Activated CD4-positive, alpha-beta T cell treated with anti-CD3 and anti-CD28 coated beads for 36 hours (primary cell): ENCODE results near the gene AGFG1. TPM values are rescaled to one million over a fixed set of nuclear protein-coding genes. Genes with fewer than 3 reads are reported as not detected.
A peak's percentile ranks its signal among the peaks of the same experiment; 100 is the strongest.
"Not testable (repeated sequence)": the region's sequence is repeated elsewhere in the genome, so short reads cannot be mapped to it uniquely, and the experiment has no call there.

Experiments
- ATAC-seq: fragments of 200-7000 bp; cut with Tn5 transposase; one replicate; pipeline ENCODE4 v1.10.0; 2021; ENCODE audit warnings: mild to moderate bottlenecking, moderate library complexity
- CTCF ChIA-PET: fragments of 350-600 bp; sonication (Branson Sonifier 250); formaldehyde crosslinking; loops from one replicate; lab custom pipeline; 2021; ENCODE audit warnings: antibody characterized with exemption; lab: Charles Lee
- POLR2A ChIA-PET: fragments of 350-600 bp; sonication (Branson Sonifier 250); formaldehyde crosslinking; loops from one replicate; lab custom pipeline; 2021; ENCODE audit warnings: antibody characterized with exemption, inconsistent platforms; lab: Charles Lee
- DNase-seq: peaks from one replicate; pipeline ENCODE4 v3.0.0-alpha.2; 2020
- H3K27ac Mint-ChIP-seq: one replicate; pipeline ENCODE4 v1.8.0; 2021; ENCODE audit warnings: mixed read lengths
- H3K27me3 Mint-ChIP-seq: one replicate; pipeline ENCODE4 v1.8.0; 2021; ENCODE audit warnings: mixed read lengths
- H3K36me3 Mint-ChIP-seq: one replicate; pipeline ENCODE4 v1.8.0; 2021; ENCODE audit warnings: low read depth, mixed read lengths
- H3K4me1 Mint-ChIP-seq: one replicate; pipeline ENCODE4 v1.8.0; 2021; ENCODE audit warnings: mixed read lengths
- H3K4me3 Mint-ChIP-seq: one replicate; pipeline ENCODE4 v1.8.0; 2021; ENCODE audit warnings: mild to moderate bottlenecking, moderate library complexity, mixed read lengths
- H3K9me3 Mint-ChIP-seq: one replicate; pipeline ENCODE4 v1.8.0; 2021; ENCODE audit warnings: low read depth, mixed read lengths
- intact Hi-C, 2 experiments: fragments of 100-400 bp; cut with DNase I in 1 of 2; cut with micrococcal nuclease in 1 of 2; formaldehyde crosslinking; loops; one replicate each; pipeline versions ENCODE4 v1.14.2 to v1.15.1; 2022 to 2024; cut with DNase I, micrococcal nuclease
- total RNA-seq, 2 experiments: library from RNA; stranded (reverse); gene quantifications; one replicate each; pipeline ENCODE4 v1.2.3, GENCODE V29; 2021

The AGFG1 gene
- total RNA-seq, 2 experiments from 2014 or later = 158 to 214 TPM

DNA sequence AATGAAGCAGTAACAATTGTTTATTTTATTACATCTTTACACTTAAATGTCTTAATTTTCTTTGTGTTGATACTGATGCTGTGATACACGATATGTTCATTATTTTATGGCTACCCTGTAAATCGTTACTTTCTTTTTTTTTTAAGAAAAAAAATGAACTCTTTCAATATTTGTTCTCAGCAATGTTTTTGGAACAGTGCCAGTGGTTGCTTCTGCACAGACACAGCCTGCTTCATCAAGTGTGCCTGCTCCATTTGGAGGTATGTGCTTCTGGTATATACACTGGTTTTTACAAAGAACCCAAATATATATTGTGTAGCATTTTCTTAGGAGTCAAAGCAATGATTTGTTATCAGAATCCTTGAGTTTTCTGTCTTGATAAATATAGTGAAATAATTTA lies 64.5 kb downstream of the AGFG1 start:
- peaks cover 13% of the 10 kb centered on the region for H3K4me1 Mint-ChIP-seq

GRCh38 chr2:227539465-227539956 lies 67.6 kb downstream of the AGFG1 start:
- H3K27me3 Mint-ChIP-seq = no peaks in the 10 kb centered on the region
- DNase-seq = no peak
- peaks cover 15% of the 10 kb centered on the region for H3K9me3 Mint-ChIP-seq
- intact Hi-C loops = loop anchor here in 1 of 2 experiments (2.0 kb wide), 1 partner anchor 13 kb away; no protein-coding TSS in a partner anchor
- H3K36me3 Mint-ChIP-seq = peaks cover 77% of the 10 kb centered on the region
- no peak for ATAC-seq
- POLR2A ChIA-PET = no interaction called here
- peaks cover 8% of the 10 kb centered on the region for H3K4me1 Mint-ChIP-seq
- H3K4me3 Mint-ChIP-seq = no peak overlapping the region
- CTCF ChIA-PET = interaction anchor here (0.5 kb wide), 1 partner anchor 8 kb away, joined by 3 read pairs; no protein-coding TSS in a partner anchor
- H3K27ac Mint-ChIP-seq = no peak overlapping the region

More for the DNA sequence above, 64.5 kb downstream of the AGFG1 start:
- intact Hi-C loops = no loop called here
- no peak overlapping the region for H3K4me3 Mint-ChIP-seq
- H3K27ac Mint-ChIP-seq = no peak overlapping the region
- H3K9me3 Mint-ChIP-seq = peaks cover 13% of the 10 kb centered on the region
- no peak for DNase-seq
- peaks cover 72% of the 10 kb centered on the region for H3K36me3 Mint-ChIP-seq
- H3K27me3 Mint-ChIP-seq = no peaks in the 10 kb centered on the region
- ChIA-PET POLR2A (no interaction called here), CTCF (no interaction called here)
- no peak for ATAC-seq

GRCh38 chr2:227540352-227540751 lies 68.4 kb downstream of the AGFG1 start:
- intact Hi-C loops, DNase-seq, ATAC-seq, H3K4me3 Mint-ChIP-seq, CTCF ChIA-PET, H3K27ac Mint-ChIP-seq, POLR2A ChIA-PET, H3K27me3 Mint-ChIP-seq: not testable (repeated sequence)
- peaks cover 18% of the 10 kb centered on the region for H3K9me3 Mint-ChIP-seq
- H3K36me3 Mint-ChIP-seq = peaks cover 81% of the 10 kb centered on the region
- peaks cover 14% of the 10 kb centered on the region for H3K4me1 Mint-ChIP-seq

GRCh38 chr2:227545990-227546389 lies 74.0 kb downstream of the AGFG1 start:
- POLR2A ChIA-PET = no interaction called here
- CTCF ChIA-PET = interaction anchor here (1.0 to 2.6 kb wide), 7 partner anchors 9 to 86 kb away, joined by 3 to 11 read pairs (median 6); no protein-coding TSS in a partner anchor
- DNase-seq (peak; percentile 48), ATAC-seq (no peak)
- intact Hi-C loops = no loop called here
- no peak overlapping the region for H3K4me3 Mint-ChIP-seq
- peaks cover 12% of the 10 kb centered on the region for H3K4me1 Mint-ChIP-seq
- peaks cover 9% of the 10 kb centered on the region for H3K9me3 Mint-ChIP-seq
- peaks cover 71% of the 10 kb centered on the region for H3K36me3 Mint-ChIP-seq
- no peak overlapping the region for H3K27ac Mint-ChIP-seq
- H3K27me3 Mint-ChIP-seq = no peaks in the 10 kb centered on the region

- Mint-ChIP-seq H3K9me3 (no peaks in the 10 kb centered on the region), H3K27ac (no peak overlapping the region), H3K27me3 (no peaks in the 10 kb centered on the region), H3K4me1 (no peaks in the 10 kb centered on the region), H3K36me3 (peaks cover 45% of the 10 kb centered on the region), H3K4me3 (no peak overlapping the region)
- ATAC-seq = no peak
- POLR2A ChIA-PET = no interaction called here
- DNase-seq = no peak
- CTCF ChIA-PET = interaction anchor here (0.6 kb wide), 1 partner anchor 60 kb away, joined by 3 read pairs; no protein-coding TSS in a partner anchor
- intact Hi-C loops = loop anchor here in 1 of 2 experiments (2.0 kb wide), 1 partner anchor 13 kb away; no protein-coding TSS in a partner anchor
Observed at GRCh38 chr2:227551836-227552235, 79.9 kb downstream of the AGFG1 start.

DNA sequence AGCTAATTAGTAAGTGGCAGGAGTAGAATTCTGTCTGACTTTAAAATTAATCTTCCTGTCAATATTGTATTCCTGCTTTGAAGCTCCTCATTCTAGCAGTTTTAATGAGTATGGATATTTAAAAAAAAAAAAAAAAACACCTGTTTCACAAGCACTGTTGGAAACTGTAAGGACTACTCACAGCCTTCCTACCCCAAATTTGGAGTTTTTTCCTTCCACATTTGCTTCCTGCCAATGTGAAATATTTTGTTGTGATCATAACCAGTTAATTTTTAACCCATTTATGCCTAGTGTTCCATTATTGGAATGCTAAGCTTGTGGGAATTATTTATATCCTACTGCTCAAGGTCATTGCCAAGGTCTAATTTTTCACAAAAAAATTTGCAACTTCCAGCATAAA lies 90.6 kb downstream of the AGFG1 start:
- no peak for ATAC-seq
- intact Hi-C loops = loop anchor here in 1 of 2 experiments (10.0 kb wide), 1 partner anchor 158 kb away; no protein-coding TSS in a partner anchor
- Mint-ChIP-seq H3K9me3 (no peaks in the 10 kb centered on the region), H3K27me3 (no peaks in the 10 kb centered on the region), H3K4me3 (no peak overlapping the region), H3K4me1 (no peaks in the 10 kb centered on the region), H3K27ac (no peak overlapping the region), H3K36me3 (peaks cover 12% of the 10 kb centered on the region)
- DNase-seq = no peak
- CTCF ChIA-PET = interaction anchor here (1.1 kb wide), 1 partner anchor 9 kb away, joined by 5 read pairs; no protein-coding TSS in a partner anchor
- POLR2A ChIA-PET = no interaction called here

DNA sequence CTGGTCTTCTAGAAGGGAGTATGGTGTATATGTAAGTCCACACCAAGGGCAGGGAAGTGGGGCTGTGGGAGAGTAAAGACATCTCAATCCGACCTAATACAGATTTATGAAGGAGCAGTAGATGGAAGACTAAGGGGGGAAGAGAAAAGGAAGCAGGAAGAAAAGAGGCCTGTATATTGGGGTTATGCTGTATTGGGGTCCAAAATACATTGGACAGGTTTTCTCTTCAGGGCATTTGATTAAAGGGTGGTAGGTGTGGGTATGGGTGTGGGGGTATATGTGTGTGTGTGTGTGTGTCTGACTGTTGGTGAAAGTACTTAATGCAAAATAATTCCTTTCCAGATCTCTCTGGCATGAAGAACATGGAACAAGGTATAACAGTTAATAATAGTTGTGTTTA lies 93.1 kb downstream of the AGFG1 start:
- no peaks in the 10 kb centered on the region for H3K4me1 Mint-ChIP-seq
- no peak overlapping the region for H3K4me3 Mint-ChIP-seq
- POLR2A ChIA-PET = no interaction called here
- CTCF ChIA-PET = interaction anchor here (1.5 kb wide), 1 partner anchor 10 kb away, joined by 4 read pairs; no protein-coding TSS in a partner anchor
- no peaks in the 10 kb centered on the region for H3K9me3 Mint-ChIP-seq
- H3K36me3 Mint-ChIP-seq = peaks cover 4% of the 10 kb centered on the region
- no peaks in the 10 kb centered on the region for H3K27me3 Mint-ChIP-seq
- DNase-seq (no peak), ATAC-seq (no peak)
- intact Hi-C loops = loop anchor here in 1 of 2 experiments (5.0 to 10.0 kb wide), 2 partner anchors 83 to 160 kb away; no protein-coding TSS in a partner anchor
- H3K27ac Mint-ChIP-seq = no peak overlapping the region

DNA sequence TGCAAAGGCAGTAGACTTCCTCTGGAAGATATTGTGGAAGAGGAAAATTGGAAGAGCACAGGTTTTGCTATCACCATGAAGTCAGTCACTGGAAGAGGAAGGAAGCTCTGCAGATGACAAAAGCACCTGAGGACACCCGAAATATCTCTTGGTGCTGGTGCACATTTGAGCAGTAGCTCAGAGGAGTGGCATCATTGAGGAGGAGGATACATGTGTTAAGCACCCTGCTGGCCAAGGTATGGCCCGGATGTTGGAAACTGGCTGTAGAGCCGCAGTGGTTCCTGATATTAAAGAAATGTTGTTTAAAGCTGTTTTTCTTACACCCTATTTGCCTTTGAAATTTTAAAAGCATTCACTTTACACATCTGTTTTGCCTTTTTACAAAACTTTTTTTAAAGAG lies 94.1 kb downstream of the AGFG1 start:
- POLR2A ChIA-PET = interaction anchor here (0.6 kb wide), 1 partner anchor 10 kb away, joined by 3 read pairs; no protein-coding TSS in a partner anchor
- no peak overlapping the region for H3K27ac Mint-ChIP-seq
- CTCF ChIA-PET = interaction anchor here (1.0 kb wide), 1 partner anchor 93 kb away, joined by 3 read pairs; no protein-coding TSS in a partner anchor
- DNase-seq (no peak), ATAC-seq (no peak)
- H3K27me3 Mint-ChIP-seq = no peaks in the 10 kb centered on the region
- no peaks in the 10 kb centered on the region for H3K9me3 Mint-ChIP-seq
- peaks cover 4% of the 10 kb centered on the region for H3K36me3 Mint-ChIP-seq
- H3K4me1 Mint-ChIP-seq = no peaks in the 10 kb centered on the region
- intact Hi-C loops = loop anchor here in 1 of 2 experiments (5.0 to 10.0 kb wide), 2 partner anchors 84 to 161 kb away; no protein-coding TSS in a partner anchor
- no peak overlapping the region for H3K4me3 Mint-ChIP-seq

DNA sequence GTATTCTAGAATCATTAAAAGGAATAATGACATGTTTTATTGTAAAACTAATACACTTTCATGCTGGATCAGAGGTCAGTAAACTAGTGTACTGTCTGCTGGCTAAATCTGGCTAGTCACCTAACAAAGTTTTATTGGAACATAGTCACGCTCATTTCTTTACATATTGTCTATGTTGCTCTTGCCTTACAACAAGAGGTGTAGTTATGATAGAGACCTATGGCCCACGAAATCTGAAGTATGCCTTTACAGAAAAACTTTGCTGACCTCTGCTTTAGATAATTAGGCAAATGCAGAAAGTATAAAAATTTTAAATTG lies 96.9 kb downstream of the AGFG1 start:
- CTCF ChIA-PET = no interaction called here
- ATAC-seq (no peak), DNase-seq (no peak)
- no peaks in the 10 kb centered on the region for H3K9me3 Mint-ChIP-seq
- intact Hi-C loops = loop anchor here in 1 of 2 experiments (5.0 to 10.0 kb wide), 2 partner anchors 87 to 164 kb away; no protein-coding TSS in a partner anchor
- H3K36me3 Mint-ChIP-seq = no peaks in the 10 kb centered on the region
- POLR2A ChIA-PET = no interaction called here
- H3K27me3 Mint-ChIP-seq = no peaks in the 10 kb centered on the region
- no peak overlapping the region for H3K4me3 Mint-ChIP-seq
- no peaks in the 10 kb centered on the region for H3K4me1 Mint-ChIP-seq
- no peak overlapping the region for H3K27ac Mint-ChIP-seq

GRCh38 chr2:227570615-227571014 lies 98.7 kb downstream of the AGFG1 start:
- H3K27me3 Mint-ChIP-seq = no peaks in the 10 kb centered on the region
- H3K4me1 Mint-ChIP-seq = no peaks in the 10 kb centered on the region
- no peak overlapping the region for H3K27ac Mint-ChIP-seq
- H3K4me3 Mint-ChIP-seq = no peak overlapping the region
- intact Hi-C loops = no loop called here
- DNase-seq (no peak), ATAC-seq (no peak)
- H3K36me3 Mint-ChIP-seq = no peaks in the 10 kb centered on the region
- no peaks in the 10 kb centered on the region for H3K9me3 Mint-ChIP-seq
- POLR2A ChIA-PET = no interaction called here
- CTCF ChIA-PET = no interaction called here

- DNase-seq (no peak), ATAC-seq (no peak)
- Mint-ChIP-seq H3K27ac (no peak overlapping the region), H3K27me3 (peaks cover 13% of the 10 kb centered on the region), H3K4me1 (no peaks in the 10 kb centered on the region), H3K4me3 (no peak overlapping the region), H3K9me3 (no peaks in the 10 kb centered on the region), H3K36me3 (no peaks in the 10 kb centered on the region)
- intact Hi-C loops = loop anchor here in 1 of 2 experiments (5.0 kb wide), 1 partner anchor 169 kb away; no protein-coding TSS in a partner anchor
- POLR2A ChIA-PET = interaction anchor here (0.6 kb wide), 1 partner anchor 10 kb away, joined by 3 read pairs; no protein-coding TSS in a partner anchor
- CTCF ChIA-PET = interaction anchor here (0.6 to 1.1 kb wide), 2 partner anchors 13 to 299 kb away, joined by 3 read pairs; no protein-coding TSS in a partner anchor
Observed at GRCh38 chr2:227576110-227576509, 104.2 kb downstream of the AGFG1 start.
